Measurements from ENCODE around the gene CD101.
"Not testable (repeated sequence)": the region's sequence is repeated elsewhere in the genome, so short reads cannot be mapped to it uniquely, and the experiment has no call there.

Gene CD101

GRCh38 chr1:117001254-117001927 is at the start of gene CD101:
Gene CD101 (plus strand): TSS chr1:117001760. CDS start chr1:117001818, 58 bp downstream.
- DNase-seq, result peak in 1 of 2 donors; percentile 18

- no peak for DNase-seq
These were observed 48.8 kb upstream of the CD101 start for GRCh38 chr1:116952738-116953275.

- DNase-seq, result no peak
These were observed 47.1 kb upstream of the CD101 start for GRCh38 chr1:116954440-116954839.

GRCh38 chr1:116956378-116956777 is 45.2 kb upstream of the CD101 start:
- DNase-seq, result no peak

- no peak for DNase-seq
These were observed 43.9 kb upstream of the CD101 start for GRCh38 chr1:116957646-116958045.

GRCh38 chr1:116958110-116958509 is 43.5 kb upstream of the CD101 start:
- DNase-seq, result no peak

GRCh38 chr1:116958977-116959376 is 42.6 kb upstream of the CD101 start:
- no peak for DNase-seq

- DNase-seq, result no peak
These were observed 40.0 kb upstream of the CD101 start for GRCh38 chr1:116961606-116962005.

- DNase-seq, result no peak
These were observed 38.4 kb upstream of the CD101 start for GRCh38 chr1:116962987-116963639.

- DNase-seq, result no peak
These were observed 34.8 kb upstream of the CD101 start for GRCh38 chr1:116966791-116967190.

GRCh38 chr1:116968724-116969123 is 32.8 kb upstream of the CD101 start:
- no peak for DNase-seq

- DNase-seq, result no peak
These were observed 30.2 kb upstream of the CD101 start for GRCh38 chr1:116971258-116971860.

GRCh38 chr1:116971965-116972673 is 29.4 kb upstream of the CD101 start:
- no peak for DNase-seq

- no peak for DNase-seq
These were observed 28.9 kb upstream of the CD101 start for GRCh38 chr1:116972674-116973030.

- DNase-seq, result not testable (repeated sequence)
These were observed 21.3 kb upstream of the CD101 start for GRCh38 chr1:116980309-116980708.

- DNase-seq, result no peak
These were observed 20.0 kb upstream of the CD101 start for GRCh38 chr1:116981521-116982037.

- no peak for DNase-seq
These were observed 19.1 kb upstream of the CD101 start for GRCh38 chr1:116982319-116983004.

- DNase-seq, result no peak
These were observed 18.4 kb upstream of the CD101 start for GRCh38 chr1:116983112-116983511.

GRCh38 chr1:116983678-116984077 is 17.9 kb upstream of the CD101 start:
- no peak for DNase-seq

- DNase-seq, result no peak
These were observed 17.0 kb upstream of the CD101 start for GRCh38 chr1:116984406-116985160.

GRCh38 chr1:116986421-116987255 is 14.9 kb upstream of the CD101 start:
- no peak for DNase-seq

All from bone marrow (tissue), 2 donors.